ENCODE data around the gene BASP1.

BASP1 gene

GRCh38 chr5:17217493-17218352 lies at the start of gene BASP1:
Gene BASP1, plus strand, starts transcription at chr5:17217631. Its CDS starts 57,586 bp downstream, at chr5:17275217.
- peak; percentile 84 for DNase-seq (ENCODE audit: low spot score)

GRCh38 chr5:17169507-17169906 lies 47.9 kb upstream of the BASP1 start:
- DNase-seq (ENCODE audit: low spot score): no peak

- no peak for DNase-seq (ENCODE audit: low spot score)
Observed at GRCh38 chr5:17172791-17173190, 44.6 kb upstream of the BASP1 start.

- DNase-seq (ENCODE audit: low spot score): no peak
Observed at GRCh38 chr5:17174965-17175364, 42.5 kb upstream of the BASP1 start.

GRCh38 chr5:17177501-17178372 lies 39.7 kb upstream of the BASP1 start:
- no peak for DNase-seq (ENCODE audit: low spot score)

GRCh38 chr5:17178373-17178675 lies 39.1 kb upstream of the BASP1 start:
- no peak for DNase-seq (ENCODE audit: low spot score)

- no peak for DNase-seq (ENCODE audit: low spot score)
Observed at GRCh38 chr5:17180330-17180843, 37.0 kb upstream of the BASP1 start.

GRCh38 chr5:17180864-17181723 lies 36.3 kb upstream of the BASP1 start:
- no peak for DNase-seq (ENCODE audit: low spot score)

GRCh38 chr5:17182494-17182893 lies 34.9 kb upstream of the BASP1 start:
- no peak for DNase-seq (ENCODE audit: low spot score)

GRCh38 chr5:17182981-17183380 lies 34.5 kb upstream of the BASP1 start:
- DNase-seq (ENCODE audit: low spot score): no peak

- no peak for DNase-seq (ENCODE audit: low spot score)
Observed at GRCh38 chr5:17183831-17184230, 33.6 kb upstream of the BASP1 start.

GRCh38 chr5:17184588-17184987 lies 32.8 kb upstream of the BASP1 start:
- no peak for DNase-seq (ENCODE audit: low spot score)

GRCh38 chr5:17185349-17185748 lies 32.1 kb upstream of the BASP1 start:
- no peak for DNase-seq (ENCODE audit: low spot score)

- DNase-seq (ENCODE audit: low spot score): no peak
Observed at GRCh38 chr5:17185773-17186172, 31.7 kb upstream of the BASP1 start.

- no peak for DNase-seq (ENCODE audit: low spot score)
Observed at GRCh38 chr5:17186256-17186655, 31.2 kb upstream of the BASP1 start.

GRCh38 chr5:17187011-17187785 lies 30.2 kb upstream of the BASP1 start:
- DNase-seq (ENCODE audit: low spot score): no peak

- DNase-seq (ENCODE audit: low spot score): no peak
Observed at GRCh38 chr5:17187786-17188170, 29.7 kb upstream of the BASP1 start.

GRCh38 chr5:17189381-17190036 lies 27.9 kb upstream of the BASP1 start:
- peak; percentile 64 for DNase-seq (ENCODE audit: low spot score)

GRCh38 chr5:17190242-17190778 lies 27.1 kb upstream of the BASP1 start:
- DNase-seq (ENCODE audit: low spot score): no peak

GRCh38 chr5:17190799-17191391 lies 26.5 kb upstream of the BASP1 start:
- no peak for DNase-seq (ENCODE audit: low spot score)

All from D341Med (cell line).